Naive B cell (primary cell): ENCODE data around the gene GPR15LG. TPM values are rescaled to one million over a fixed set of nuclear protein-coding genes. Genes with fewer than 3 reads are reported as not detected.

Experiments used
- ATAC-seq, 2 donors: fragments of 150-1000 bp; cut with Tn5 transposase; 2 replicates each; pipeline ENCODE4 v1.10.0; 2021; ENCODE audit warnings: low read depth in 2 of 2, mild to moderate bottlenecking in 2 of 2, moderate library complexity in 2 of 2
- DNase-seq: peaks from one replicate; pipeline ENCODE4 v3.0.0; 2022
- H3K27ac Mint-ChIP-seq, 6 donors: one replicate each; pipeline ENCODE4 v1.8.0; 2020 to 2022; ENCODE audit warnings: mild to moderate bottlenecking in 6 of 6, mixed read lengths in 6 of 6, moderate library complexity in 5 of 6, inconsistent platforms in 2 of 6
- H3K27me3 Mint-ChIP-seq, 3 donors: one replicate each; pipeline ENCODE4 v1.8.0; 2021 to 2022; ENCODE audit warnings: mixed read lengths in 3 of 3, mild to moderate bottlenecking in 1 of 3
- H3K36me3 Mint-ChIP-seq, 2 donors: one replicate each; pipeline ENCODE4 v1.8.0; 2020 to 2022; ENCODE audit warnings: mixed read lengths in 2 of 2, inconsistent platforms in 1 of 2, mild to moderate bottlenecking in 1 of 2
- H3K4me1 Mint-ChIP-seq, 3 donors: one replicate each; pipeline ENCODE4 v1.8.0; 2020 to 2022; ENCODE audit warnings: mixed read lengths in 3 of 3, inconsistent platforms in 1 of 3, mild to moderate bottlenecking in 1 of 3, moderate library complexity in 1 of 3
- H3K4me3 Mint-ChIP-seq, 8 donors: one replicate each; pipeline ENCODE4 v1.8.0; 2020 to 2022; ENCODE audit warnings: mild to moderate bottlenecking in 8 of 8, mixed read lengths in 8 of 8, moderate library complexity in 8 of 8, inconsistent platforms in 2 of 8
- H3K9me3 Mint-ChIP-seq, 7 donors: one replicate each; pipeline ENCODE4 v1.8.0; 2020 to 2022; ENCODE audit warnings: mixed read lengths in 7 of 7, mild to moderate bottlenecking in 5 of 7, inconsistent platforms in 2 of 7, moderate library complexity in 1 of 7
- polyA plus RNA-seq, 6 donors: library from polyadenylated mRNA; unstranded; fragments of 300-500 nt; fragmentation: Illumina TruSeq; gene quantifications; one replicate each; pipeline ENCODE4 v1.2.3, GENCODE V29; 2021; ENCODE audit warnings: low read depth in 6 of 6

GPR15LG gene
- polyA plus RNA-seq, 6 donors from 2014 or later = not detected

GRCh38 chr10:84201244-84201606, 27.6 kb downstream of the GPR15LG start:
- ATAC-seq (peak in 1 of 2 donors; percentile 23), DNase-seq (no peak)
- Mint-ChIP-seq H3K27ac (no peak overlapping the region), H3K27me3 (peaks cover 30 to 44% (median 30%) of the 10 kb centered on the region in 3 donors), H3K4me1 (no peaks in the 10 kb centered on the region), H3K36me3 (no peaks in the 10 kb centered on the region), H3K4me3 (no peak overlapping the region), H3K9me3 (no peaks in the 10 kb centered on the region)

GRCh38 chr10:84201682-84202081, 28.1 kb downstream of the GPR15LG start:
- Mint-ChIP-seq H3K36me3 (no peaks in the 10 kb centered on the region), H3K27me3 (peaks cover 27 to 41% (median 30%) of the 10 kb centered on the region in 3 donors), H3K9me3 (no peaks in the 10 kb centered on the region), H3K27ac (no peak overlapping the region), H3K4me1 (no peaks in the 10 kb centered on the region), H3K4me3 (no peak overlapping the region)
- ATAC-seq (no peak), DNase-seq (no peak)

GRCh38 chr10:84202349-84202748, 28.7 kb downstream of the GPR15LG start:
- DNase-seq (no peak), ATAC-seq (no peak)
- Mint-ChIP-seq H3K27me3 (peaks cover 27 to 41% (median 30%) of the 10 kb centered on the region in 3 donors), H3K9me3 (peaks cover 0 to 1% (median 0%) of the 10 kb centered on the region in 7 donors), H3K27ac (peak overlapping the region in 1 of 6 donors; percentile 15), H3K4me3 (no peak overlapping the region), H3K4me1 (no peaks in the 10 kb centered on the region), H3K36me3 (no peaks in the 10 kb centered on the region)

GRCh38 chr10:84204122-84204521, 30.5 kb downstream of the GPR15LG start:
- Mint-ChIP-seq H3K27me3 (peaks cover 27 to 36% (median 32%) of the 10 kb centered on the region in 3 donors), H3K9me3 (peaks cover 0 to 1% (median 0%) of the 10 kb centered on the region in 7 donors), H3K27ac (peak overlapping the region in 1 of 6 donors; percentile 59), H3K4me3 (no peak overlapping the region), H3K36me3 (no peaks in the 10 kb centered on the region), H3K4me1 (no peaks in the 10 kb centered on the region)
- no peak for ATAC-seq
- DNase-seq = no peak

GRCh38 chr10:84204610-84205009, 31.0 kb downstream of the GPR15LG start:
- Mint-ChIP-seq H3K27ac (no peak overlapping the region), H3K9me3 (peaks cover 0 to 1% (median 0%) of the 10 kb centered on the region in 7 donors)

GRCh38 chr10:84205049-84205852, 31.6 kb downstream of the GPR15LG start:
- Mint-ChIP-seq H3K4me3 (no peak overlapping the region), H3K36me3 (no peaks in the 10 kb centered on the region), H3K4me1 (no peaks in the 10 kb centered on the region), H3K27ac (no peak overlapping the region), H3K9me3 (peaks cover 0 to 1% (median 0%) of the 10 kb centered on the region in 7 donors), H3K27me3 (peaks cover 23 to 35% (median 32%) of the 10 kb centered on the region in 3 donors)
- DNase-seq (peak; percentile 24), ATAC-seq (peak; percentile 50 to 57)

More at GRCh38 chr10:84204610-84205009, 31.0 kb downstream of the GPR15LG start:
- peaks cover 23 to 37% (median 32%) of the 10 kb centered on the region in 3 donors for H3K27me3 Mint-ChIP-seq
- DNase-seq (no peak), ATAC-seq (no peak)
- H3K4me1 Mint-ChIP-seq = no peaks in the 10 kb centered on the region
- H3K4me3 Mint-ChIP-seq = no peak overlapping the region
- no peaks in the 10 kb centered on the region for H3K36me3 Mint-ChIP-seq

GRCh38 chr10:84205853-84206525, 32.4 kb downstream of the GPR15LG start:
- Mint-ChIP-seq H3K27me3 (peaks cover 26 to 32% (median 27%) of the 10 kb centered on the region in 3 donors), H3K9me3 (peaks cover 0 to 1% (median 0%) of the 10 kb centered on the region in 7 donors), H3K27ac (no peak overlapping the region), H3K4me1 (no peaks in the 10 kb centered on the region), H3K36me3 (no peaks in the 10 kb centered on the region), H3K4me3 (no peak overlapping the region)
- ATAC-seq (no peak), DNase-seq (no peak)

- no peak for DNase-seq
- no peak overlapping the region for H3K4me3 Mint-ChIP-seq
- H3K27ac Mint-ChIP-seq = no peak overlapping the region
- no peak for ATAC-seq
- no peaks in the 10 kb centered on the region for H3K4me1 Mint-ChIP-seq
- H3K36me3 Mint-ChIP-seq = no peaks in the 10 kb centered on the region
- peaks cover 33 to 49% (median 36%) of the 10 kb centered on the region in 3 donors for H3K27me3 Mint-ChIP-seq
- peaks cover 0 to 1% (median 0%) of the 10 kb centered on the region in 7 donors for H3K9me3 Mint-ChIP-seq
Measured at GRCh38 chr10:84208023-84208422, 34.4 kb downstream of the GPR15LG start.

- Mint-ChIP-seq H3K4me1 (peaks cover 0 to 6% (median 0%) of the 10 kb centered on the region in 3 donors), H3K27ac (no peak overlapping the region), H3K27me3 (peaks cover 26 to 54% (median 43%) of the 10 kb centered on the region in 3 donors), H3K36me3 (no peaks in the 10 kb centered on the region), H3K4me3 (no peak overlapping the region), H3K9me3 (peaks cover 0 to 1% (median 0%) of the 10 kb centered on the region in 7 donors)
- ATAC-seq (no peak), DNase-seq (no peak)
Measured at GRCh38 chr10:84211566-84211965, 38.0 kb downstream of the GPR15LG start.

- Mint-ChIP-seq H3K27ac (peak overlapping the region in 1 of 6 donors; percentile 5), H3K27me3 (peaks cover 22 to 50% (median 38%) of the 10 kb centered on the region in 3 donors), H3K36me3 (no peaks in the 10 kb centered on the region), H3K4me3 (no peak overlapping the region), H3K9me3 (peaks cover 0 to 1% (median 0%) of the 10 kb centered on the region in 7 donors), H3K4me1 (peaks cover 0 to 6% (median 0%) of the 10 kb centered on the region in 3 donors)
- no peak for DNase-seq
- ATAC-seq = no peak
Measured at GRCh38 chr10:84212014-84212413, 38.4 kb downstream of the GPR15LG start.

GRCh38 chr10:84213076-84213475, 39.5 kb downstream of the GPR15LG start:
- Mint-ChIP-seq H3K27ac (no peak overlapping the region), H3K4me1 (peaks cover 0 to 6% (median 0%) of the 10 kb centered on the region in 3 donors), H3K9me3 (no peaks in the 10 kb centered on the region), H3K4me3 (no peak overlapping the region), H3K27me3 (peaks cover 23 to 40% (median 30%) of the 10 kb centered on the region in 3 donors), H3K36me3 (no peaks in the 10 kb centered on the region)
- ATAC-seq = no peak
- no peak for DNase-seq

GRCh38 chr10:84214046-84214572, 40.5 kb downstream of the GPR15LG start:
- Mint-ChIP-seq H3K4me3 (peak overlapping the region in 1 of 8 donors; percentile 51), H3K4me1 (peaks cover 0 to 6% (median 0%) of the 10 kb centered on the region in 3 donors), H3K27me3 (peaks cover 17 to 34% (median 26%) of the 10 kb centered on the region in 3 donors), H3K36me3 (peaks cover 0 to 2% of the 10 kb centered on the region in 2 donors), H3K9me3 (peaks cover 0 to 1% (median 0%) of the 10 kb centered on the region in 7 donors), H3K27ac (no peak overlapping the region)
- ATAC-seq (no peak), DNase-seq (no peak)

GRCh38 chr10:84214612-84215235, 41.1 kb downstream of the GPR15LG start:
- peaks cover 0 to 8% of the 10 kb centered on the region in 2 donors for H3K36me3 Mint-ChIP-seq
- peaks cover 0 to 7% (median 5%) of the 10 kb centered on the region in 7 donors for H3K9me3 Mint-ChIP-seq
- no peak for ATAC-seq
- H3K27me3 Mint-ChIP-seq = peaks cover 16 to 34% (median 26%) of the 10 kb centered on the region in 3 donors
- no peak overlapping the region for H3K27ac Mint-ChIP-seq
- no peak for DNase-seq
- H3K4me1 Mint-ChIP-seq = peaks cover 0 to 6% (median 0%) of the 10 kb centered on the region in 3 donors
- peak overlapping the region in 1 of 8 donors; percentile 51 for H3K4me3 Mint-ChIP-seq
